NCI-H69 (cell line): Measurements from ENCODE around the gene ARF4.
"Not testable (repeated sequence)": the region's sequence is repeated elsewhere in the genome, so short reads cannot be mapped to it uniquely, and the experiment has no call there.

Experiments
- DNase-seq: peaks from one replicate; lab custom pipeline; 2025; lab: John Stamatoyannopoulos, UW

ARF4 gene

DNA sequence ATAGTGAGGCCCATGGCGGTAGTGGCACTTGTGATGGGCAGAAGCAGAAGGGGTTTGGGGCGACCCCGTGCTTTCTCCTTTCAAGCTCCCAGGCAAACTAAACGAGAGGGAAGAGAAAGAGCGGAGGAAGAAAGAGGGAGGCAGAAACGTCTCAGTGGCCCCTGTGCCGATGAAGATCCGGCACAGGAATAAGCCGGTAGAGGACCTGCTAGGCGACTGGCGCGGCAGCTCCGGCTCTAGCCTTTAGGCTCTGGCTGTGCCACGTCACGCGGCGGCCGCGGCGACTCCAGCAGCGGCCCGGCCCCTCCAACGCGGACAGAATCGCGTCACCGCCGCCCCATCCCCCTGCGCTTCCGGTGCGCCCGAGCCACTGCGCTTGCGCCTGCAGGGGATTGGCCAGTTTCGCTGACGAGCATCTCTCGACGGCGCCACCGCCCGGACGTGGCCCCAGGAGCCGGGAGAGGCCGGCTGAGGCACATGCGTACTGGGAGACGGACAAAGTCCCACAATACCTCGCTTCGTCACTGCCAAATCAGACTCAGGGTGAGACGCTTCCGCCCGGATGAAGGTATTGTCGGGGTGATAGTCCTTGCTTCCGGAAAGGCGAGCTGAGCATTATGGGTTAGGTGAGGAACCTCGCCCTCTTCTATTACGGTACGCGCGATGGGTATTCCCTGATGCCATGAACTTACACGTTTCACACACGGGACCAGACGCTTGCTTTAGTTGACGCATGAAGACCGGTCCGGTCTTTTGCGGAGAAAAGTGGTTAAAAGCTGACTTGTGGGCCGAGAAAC is at the start of gene ARF4:
Gene ARF4 (minus strand): TSS at position 218 of the 797 bp plus-strand sequence. CDS start 204 bp downstream, at position 14.
- peak; percentile 97 for DNase-seq

DNA sequence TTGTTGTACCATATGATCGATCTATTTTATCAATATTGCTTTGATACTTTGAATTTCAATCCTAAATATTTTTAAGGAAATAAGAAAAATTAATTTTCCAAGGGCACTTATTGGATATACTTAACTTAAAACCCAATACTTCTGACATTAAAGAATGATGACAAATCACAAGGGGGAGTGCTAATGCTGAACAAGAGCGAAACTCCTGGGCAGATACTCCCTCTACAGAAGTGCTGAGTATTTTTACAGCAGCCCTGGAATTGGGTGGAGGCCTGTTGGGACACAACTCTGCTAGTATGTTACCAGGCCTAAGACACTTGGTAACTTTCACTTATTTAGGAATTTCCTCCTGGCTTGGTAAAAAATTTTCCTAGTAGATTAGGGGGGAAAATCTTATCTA is 49.6 kb upstream of the ARF4 start:
- no peak for DNase-seq

GRCh38 chr3:57644740-57645139 is 47.6 kb upstream of the ARF4 start:
- no peak for DNase-seq

- DNase-seq = no peak
Observed at GRCh38 chr3:57637391-57637790, 40.2 kb upstream of the ARF4 start.

DNA sequence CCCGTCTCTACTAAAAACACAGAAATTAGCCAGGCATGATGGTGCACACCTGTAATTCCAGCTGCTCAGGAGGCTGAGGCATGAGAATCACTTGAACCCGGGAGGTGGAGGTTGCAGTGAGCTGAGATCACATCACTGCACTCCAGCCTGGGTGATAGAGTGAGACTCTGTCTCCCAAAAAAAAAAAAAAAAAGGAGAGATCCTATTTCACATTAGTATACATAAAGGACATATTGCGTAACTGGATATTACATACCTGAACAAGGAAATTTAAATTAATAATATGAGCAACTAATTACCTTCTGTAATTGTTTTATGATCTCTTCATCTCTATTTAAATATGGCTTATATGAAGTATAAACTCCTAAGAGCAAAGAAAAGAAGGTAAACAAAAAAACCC is 37.1 kb upstream of the ARF4 start:
- DNase-seq = not testable (repeated sequence)

- peak; percentile 61 for DNase-seq
Observed at GRCh38 chr3:57627976-57628375, 30.8 kb upstream of the ARF4 start.

DNA sequence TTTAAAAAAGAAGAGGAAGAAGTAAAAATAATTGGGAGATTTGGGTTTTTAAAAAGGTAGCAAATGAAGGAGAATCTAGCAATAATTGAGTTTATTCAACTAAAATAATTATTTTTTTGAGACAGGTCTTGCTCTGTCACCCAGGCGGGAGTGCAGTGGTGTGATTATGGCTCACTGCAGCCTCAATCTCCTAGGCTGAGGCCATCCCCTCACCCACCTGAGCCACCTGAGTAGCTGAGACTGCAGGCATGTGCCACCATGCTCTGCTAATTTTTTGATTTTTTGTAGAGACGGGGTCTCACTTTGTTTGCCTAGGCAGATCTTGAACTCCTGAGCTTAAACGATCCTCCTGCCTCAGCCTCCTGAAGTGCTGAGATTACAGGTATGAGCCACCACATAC is 27.7 kb upstream of the ARF4 start:
- no peak for DNase-seq

DNA sequence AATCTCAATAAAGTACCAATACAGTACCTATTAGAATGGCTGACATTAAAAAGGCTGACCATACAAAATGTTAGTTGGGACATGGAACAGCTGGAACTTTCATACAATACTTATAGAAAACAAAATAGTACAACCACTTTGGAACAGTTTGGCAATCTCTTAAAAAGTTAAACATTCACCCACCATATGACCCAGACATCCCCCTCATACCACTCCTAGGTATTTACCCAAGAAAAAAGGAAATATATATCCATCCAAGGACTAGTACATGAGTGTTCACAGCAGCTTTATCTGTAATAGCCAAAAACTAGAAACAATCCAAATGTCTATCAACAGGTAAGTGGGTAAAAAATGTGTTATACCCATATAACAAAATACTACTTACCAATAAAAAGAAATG is 25.2 kb upstream of the ARF4 start:
- DNase-seq = no peak

DNA sequence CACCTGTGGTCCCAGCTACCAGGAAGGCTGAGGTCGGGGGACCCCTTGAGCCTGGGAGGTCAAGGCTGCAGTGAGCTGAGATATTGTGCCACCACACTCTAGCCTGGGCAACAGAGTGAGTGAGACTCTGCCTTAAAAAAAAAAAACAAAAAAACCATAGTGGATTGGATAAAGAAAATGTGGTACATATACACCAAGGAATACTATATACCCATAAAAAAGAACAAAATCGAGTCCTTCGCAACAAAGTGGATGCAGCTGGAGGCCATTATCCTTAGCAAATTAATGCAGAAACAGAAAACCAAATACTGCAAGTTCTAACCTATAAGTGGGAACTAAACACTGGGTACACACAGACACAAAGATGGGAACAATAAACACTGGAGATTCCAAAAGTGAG is 20.6 kb upstream of the ARF4 start:
- no peak for DNase-seq

DNA sequence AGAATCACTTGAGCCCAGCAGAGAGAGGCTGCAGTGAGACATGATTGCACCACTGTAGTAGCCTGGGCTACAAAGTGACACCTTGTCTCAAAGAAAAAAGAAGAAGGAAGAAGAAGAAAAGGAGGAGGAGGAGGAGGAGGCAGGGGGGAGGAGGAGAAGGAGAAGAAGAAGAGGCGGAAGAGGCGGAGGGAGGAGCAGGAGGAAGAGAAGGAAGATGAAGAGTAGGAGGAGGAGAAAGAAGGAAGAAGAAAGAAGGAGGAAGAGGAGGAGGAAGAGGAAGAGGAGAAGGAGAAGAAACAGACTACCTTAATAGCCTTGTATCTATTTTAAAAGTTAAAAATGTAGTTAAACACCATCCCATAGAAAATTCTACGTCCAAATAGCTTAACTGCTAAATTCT is 19.1 kb upstream of the ARF4 start:
- no peak for DNase-seq

DNA sequence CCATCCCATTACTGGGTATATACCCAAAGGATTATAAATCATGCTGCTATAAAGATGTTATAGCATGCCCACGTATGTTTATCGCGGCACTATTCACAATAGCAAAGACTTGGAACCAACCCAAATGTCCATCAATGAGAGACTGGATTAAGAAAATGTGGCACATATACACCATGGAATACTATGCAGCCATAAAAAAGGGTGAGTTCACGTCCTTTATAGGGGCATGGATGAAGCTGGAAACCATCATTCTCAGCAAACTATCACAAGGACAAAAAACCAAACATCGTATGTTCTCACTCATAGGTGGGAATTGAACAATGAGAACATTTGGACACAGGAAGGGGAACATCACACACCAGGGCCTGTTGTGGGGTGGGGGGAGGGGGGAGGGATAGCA is 14.7 kb upstream of the ARF4 start:
- DNase-seq = not testable (repeated sequence)

GRCh38 chr3:57605683-57606082 is 8.5 kb upstream of the ARF4 start:
- no peak for DNase-seq

GRCh38 chr3:57604971-57605370 is 7.8 kb upstream of the ARF4 start:
- no peak for DNase-seq

DNA sequence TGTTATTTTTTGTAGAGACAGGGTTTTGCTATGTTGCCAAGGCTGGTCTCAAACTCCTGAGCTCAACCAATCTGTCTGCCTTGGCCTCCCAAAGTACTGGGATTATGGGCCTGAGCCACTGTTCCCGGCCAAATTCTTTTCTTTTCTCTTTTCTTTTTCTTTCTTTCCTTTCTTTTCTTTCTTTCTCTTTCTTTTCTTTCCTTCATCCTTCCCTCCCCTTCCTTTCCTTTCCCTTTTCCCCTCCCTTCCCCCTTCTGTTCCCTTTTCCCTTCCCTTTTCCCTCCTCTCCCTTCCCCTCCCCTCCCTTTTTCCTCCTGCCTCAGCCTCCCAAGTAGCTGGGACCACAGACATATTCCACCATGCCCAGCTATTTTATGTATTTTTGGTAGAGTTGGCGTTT is 3.1 kb upstream of the ARF4 start:
- no peak for DNase-seq

DNA sequence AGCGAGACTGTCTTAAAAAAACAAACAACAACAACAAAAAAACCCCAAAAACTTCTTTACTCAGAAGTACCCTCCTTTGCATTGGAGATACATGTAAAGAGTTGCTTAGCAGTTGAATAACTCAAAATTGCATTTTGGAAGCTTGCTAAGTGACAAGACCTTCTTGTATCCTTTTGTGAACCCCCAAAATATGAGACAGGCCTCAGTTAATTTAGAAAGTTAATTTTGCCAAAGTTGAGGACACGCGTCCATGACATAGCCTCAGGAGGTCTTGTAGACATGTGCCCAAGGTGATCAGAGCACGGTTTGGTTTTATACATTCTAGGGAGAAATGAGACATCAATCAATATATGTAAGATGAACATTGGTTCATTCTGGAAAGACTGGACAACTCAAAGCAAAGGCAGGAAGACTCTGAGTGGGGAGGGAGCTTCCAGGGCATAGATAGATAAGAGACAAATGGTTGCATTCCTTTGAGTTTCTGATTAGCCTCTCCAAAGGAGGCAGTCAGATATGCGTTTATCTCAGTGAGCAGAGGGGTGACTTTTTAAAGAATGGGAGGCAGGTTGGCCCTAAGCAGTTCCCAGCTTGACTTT is 1.7 kb upstream of the ARF4 start:
- DNase-seq = no peak

DNA sequence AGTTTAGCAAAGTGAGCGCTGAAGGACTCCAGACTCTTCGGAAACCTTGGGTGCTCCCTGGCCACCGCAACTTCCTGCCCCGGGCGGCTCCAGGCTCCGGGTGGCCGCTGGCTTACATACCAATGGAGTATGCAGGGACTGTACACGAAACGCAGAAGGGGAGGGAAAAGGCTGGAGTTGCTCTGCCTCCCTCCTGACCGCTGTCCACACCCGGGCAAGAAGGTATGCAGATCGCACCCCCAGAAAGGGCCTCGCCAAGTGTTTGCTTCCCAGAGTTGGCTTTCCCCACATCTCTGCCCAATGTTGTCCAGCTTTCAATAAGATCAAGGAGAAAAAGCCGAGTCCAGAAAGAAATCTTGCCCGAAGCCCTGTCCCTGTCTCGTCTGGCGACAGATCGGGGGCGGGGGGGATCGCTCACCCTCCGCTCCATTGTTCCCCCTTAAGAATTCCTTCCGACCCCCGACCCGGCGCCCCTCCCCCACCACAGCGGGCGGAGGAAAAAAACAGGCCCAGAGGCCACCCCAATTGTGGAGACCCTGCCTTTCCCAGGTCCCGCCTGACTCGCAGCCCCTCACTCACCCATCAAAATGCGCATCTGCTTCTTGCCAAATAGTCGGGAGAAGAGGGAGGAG is 533 bp downstream of the ARF4 start:
- peak; percentile 55 for DNase-seq

DNA sequence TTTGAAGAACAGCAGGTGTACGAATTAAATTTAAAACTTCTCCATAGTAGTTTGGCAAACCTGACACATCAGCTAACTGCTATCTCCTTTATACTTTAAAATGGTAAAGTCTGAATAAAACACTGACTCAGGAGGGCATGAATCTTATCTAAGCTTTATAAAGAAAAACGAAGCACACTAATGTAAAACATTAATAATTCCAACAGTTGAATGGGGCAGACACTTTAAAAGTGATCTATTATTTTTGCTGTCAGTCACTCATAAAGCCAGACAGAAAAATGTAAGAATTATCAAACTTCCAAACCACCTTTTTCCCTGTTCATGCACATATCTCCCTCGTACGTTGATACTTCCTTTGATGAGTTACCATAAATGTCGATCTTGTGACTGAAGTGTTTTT is 2.6 kb downstream of the ARF4 start:
- no peak for DNase-seq

DNA sequence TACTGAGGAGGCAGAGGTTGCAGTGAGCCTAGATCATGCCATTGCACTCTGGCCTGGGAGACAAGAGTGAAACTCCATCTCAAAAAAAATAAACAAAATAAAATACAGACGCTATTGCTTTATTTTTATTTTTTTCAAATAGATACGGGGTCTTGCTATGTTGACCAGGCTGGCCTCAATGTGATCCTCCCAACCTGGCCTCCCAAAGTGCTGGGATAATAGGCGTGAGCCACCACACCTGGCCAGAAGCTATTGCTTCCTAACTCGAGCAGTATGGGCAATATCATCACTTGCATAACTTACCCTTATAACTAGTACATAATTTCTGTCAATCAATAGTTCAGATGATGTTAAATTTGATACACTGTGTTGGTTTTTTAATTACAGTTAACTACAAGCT is 3.0 kb downstream of the ARF4 start:
- DNase-seq = no peak

DNA sequence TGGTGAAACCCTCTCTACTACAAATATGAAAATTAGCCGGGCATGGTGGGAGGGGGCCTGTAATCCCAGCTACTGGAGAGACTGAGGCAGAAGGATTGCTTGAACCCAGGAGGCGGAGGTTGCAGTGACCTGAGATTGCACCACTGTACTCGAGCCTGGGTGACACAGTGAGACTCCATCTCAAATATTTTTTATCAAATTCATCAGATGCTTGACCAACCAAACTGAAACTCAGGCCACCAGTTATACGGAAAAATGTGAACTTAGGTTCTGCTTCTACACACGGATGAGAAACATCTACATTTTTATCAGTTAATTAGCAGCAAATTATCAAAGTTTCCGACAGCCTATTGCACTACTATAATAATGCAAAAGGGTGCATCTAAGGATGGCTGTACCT is 4.8 kb downstream of the ARF4 start:
- no peak for DNase-seq

- no peak for DNase-seq
Observed at GRCh38 chr3:57587905-57588304, 9.2 kb downstream of the ARF4 start.

GRCh38 chr3:57586778-57587177 is 10.4 kb downstream of the ARF4 start:
- DNase-seq = no peak

- no peak for DNase-seq
Observed at GRCh38 chr3:57583544-57583943, 13.6 kb downstream of the ARF4 start.

GRCh38 chr3:57582474-57583168 is 14.5 kb downstream of the ARF4 start:
- DNase-seq = peak; percentile 62
